SU-DHL-6 (cell line): ENCODE data around the gene HAPSTR1.

Experiments
- EZH2phosphoT487 ChIP-seq: fragments of 200-600 bp; sonication (generic), shearing (Covaris generic); conservative IDR thresholded peaks from 2 replicates; pipeline ENCODE4 v1.6.1; 2018; ENCODE audit warnings: mild to moderate bottlenecking, antibody characterized with exemption, low read length, moderate library complexity, mixed read lengths
- TF ChIP-seq, protein P1 (sequence below): fragments of 200-600 bp; sonication (generic); IDR thresholded peaks from one replicate; pipeline ENCODE4 v1.5.1; 2017; ENCODE audit warnings: antibody characterized with exemption, mild to moderate bottlenecking, low read length, moderate library complexity; ENCODE audit not compliant: insufficient read depth, poor library complexity, severe bottlenecking

DNA sequence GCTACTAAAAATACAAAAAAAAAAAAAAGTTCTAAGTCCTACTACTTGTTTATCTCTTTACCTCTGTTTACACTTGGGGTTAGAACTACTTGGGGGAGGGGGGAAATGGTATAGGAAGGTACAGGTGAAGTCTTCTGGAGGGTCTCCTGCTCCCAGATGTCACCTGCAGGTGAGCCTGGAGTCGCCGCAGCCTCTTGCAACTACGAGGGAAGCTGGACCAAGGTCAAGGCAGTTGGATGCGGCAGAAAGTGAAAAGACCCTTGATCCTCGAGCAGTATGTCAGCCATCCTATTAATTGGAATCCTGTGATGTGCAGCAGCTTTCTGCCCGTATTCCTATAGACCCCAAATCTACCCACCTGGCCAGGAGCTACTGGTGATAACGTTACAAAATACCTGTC is 33.0 kb downstream of the HAPSTR1 start:
- TF ChIP-seq, protein P1, sequence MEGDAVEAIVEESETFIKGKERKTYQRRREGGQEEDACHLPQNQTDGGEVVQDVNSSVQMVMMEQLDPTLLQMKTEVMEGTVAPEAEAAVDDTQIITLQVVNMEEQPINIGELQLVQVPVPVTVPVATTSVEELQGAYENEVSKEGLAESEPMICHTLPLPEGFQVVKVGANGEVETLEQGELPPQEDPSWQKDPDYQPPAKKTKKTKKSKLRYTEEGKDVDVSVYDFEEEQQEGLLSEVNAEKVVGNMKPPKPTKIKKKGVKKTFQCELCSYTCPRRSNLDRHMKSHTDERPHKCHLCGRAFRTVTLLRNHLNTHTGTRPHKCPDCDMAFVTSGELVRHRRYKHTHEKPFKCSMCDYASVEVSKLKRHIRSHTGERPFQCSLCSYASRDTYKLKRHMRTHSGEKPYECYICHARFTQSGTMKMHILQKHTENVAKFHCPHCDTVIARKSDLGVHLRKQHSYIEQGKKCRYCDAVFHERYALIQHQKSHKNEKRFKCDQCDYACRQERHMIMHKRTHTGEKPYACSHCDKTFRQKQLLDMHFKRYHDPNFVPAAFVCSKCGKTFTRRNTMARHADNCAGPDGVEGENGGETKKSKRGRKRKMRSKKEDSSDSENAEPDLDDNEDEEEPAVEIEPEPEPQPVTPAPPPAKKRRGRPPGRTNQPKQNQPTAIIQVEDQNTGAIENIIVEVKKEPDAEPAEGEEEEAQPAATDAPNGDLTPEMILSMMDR, result no peak
- no peak for TF ChIP-seq EZH2phosphoT487
